Smooth muscle cell (in vitro differentiated cells): ENCODE results near the gene LMCD1. TPM values are rescaled to one million over a fixed set of nuclear protein-coding genes. Genes with fewer than 3 reads are reported as not detected.

Experiments used
- DNase-seq: peaks from one replicate; lab custom pipeline; 2025; ENCODE audit not compliant: unreplicated experiment; lab: John Stamatoyannopoulos, UW
- H2AFZ ChIP-seq: fragments of 200-600 bp; sonication (generic); 2 replicates; pipeline ENCODE4 v1.6.0; 2016; ENCODE audit warnings: antibody characterized with exemption, low read depth, mild to moderate bottlenecking
- H3F3A ChIP-seq: fragments of 200-600 bp; sonication (generic); 2 replicates; pipeline ENCODE4 v1.6.0; 2017; ENCODE audit warnings: antibody characterized with exemption, low read depth
- H3K27ac ChIP-seq: fragments of 200-600 bp; sonication (generic); 2 replicates; pipeline ENCODE4 v1.5.1; 2016; ENCODE audit warnings: low read depth, mild to moderate bottlenecking
- H3K27me3 ChIP-seq: fragments of 200-600 bp; sonication (generic); 2 replicates; pipeline ENCODE4 v1.6.1; 2016; ENCODE audit warnings: low read depth, mild to moderate bottlenecking
- H3K36me3 ChIP-seq: fragments of 200-600 bp; sonication (generic); 2 replicates; pipeline ENCODE4 v1.5.1; 2016; ENCODE audit warnings: low read depth
- H3K4me1 ChIP-seq: fragments of 200-600 bp; sonication (generic); 2 replicates; pipeline ENCODE4 v1.5.1; 2016; ENCODE audit warnings: low read depth
- H3K4me2 ChIP-seq: fragments of 200-600 bp; sonication (generic); 2 replicates; pipeline ENCODE4 v1.6.0; 2016; ENCODE audit warnings: mild to moderate bottlenecking
- H3K4me3 ChIP-seq: fragments of 200-600 bp; sonication (generic); 2 replicates; pipeline ENCODE4 v1.5.1; 2016; ENCODE audit warnings: mild to moderate bottlenecking
- H3K79me2 ChIP-seq: fragments of 200-600 bp; sonication (generic); 2 replicates; pipeline ENCODE4 v1.6.0; 2016; ENCODE audit warnings: low read depth, mild to moderate bottlenecking
- H3K9ac ChIP-seq: fragments of 200-600 bp; sonication (generic); 2 replicates; pipeline ENCODE4 v1.6.0; 2016; ENCODE audit warnings: low read depth
- H3K9me3 ChIP-seq: fragments of 200-600 bp; sonication (generic); replicated peaks from 2 replicates; pipeline ENCODE4 v1.5.1; 2016; ENCODE audit warnings: low read depth
- H4K20me1 ChIP-seq: fragments of 200-600 bp; sonication (generic); 2 replicates; pipeline ENCODE4 v1.6.0; 2016; ENCODE audit warnings: low read depth
- CTCF ChIP-seq: fragments of 200-600 bp; sonication (generic); IDR thresholded peaks from 2 replicates; pipeline ENCODE4 v1.5.1; 2017; ENCODE audit warnings: borderline replicate concordance, mild to moderate bottlenecking, antibody characterized with exemption; ENCODE audit not compliant: insufficient read depth, poor library complexity, severe bottlenecking
- WGBS: methylation state at CpG from one replicate; pipeline ENCODE4 v1.1.7; 2016; ENCODE audit warnings: low lambda C conversion rate; 5-methylcytosine and 5-hydroxymethylcytosine counted together
- polyA plus RNA-seq: library from polyadenylated mRNA; unstranded; fragments of >200 nt; fragmentation: Nextera tagmentation; extraction: Ambion mirVana; gene quantifications from 2 replicates; pipeline ENCODE4 v1.2.1, GENCODE V29; 2016
- total RNA-seq: library from RNA; depleted of rRNA; stranded (reverse); fragments of >200 nt; gene quantifications from 2 replicates; pipeline ENCODE4 v1.2.3, GENCODE V29; 2014

The LMCD1 gene
- total and polyA plus RNA-seq, 2 experiments from 2014 or later = 187 to 524 TPM

- Histone ChIP-seq H3K9ac (peak overlapping the region; percentile 25), H3K4me2 (peak overlapping the region; percentile 55), H4K20me1 (peaks cover 100% of the 10 kb centered on the region), H3F3A (peaks cover 56% of the 10 kb centered on the region), H3K9me3 (no peaks in the 10 kb centered on the region), H3K4me3 (no peak overlapping the region), H3K27ac (peak overlapping the region; percentile 78), H2AFZ (no peak overlapping the region), H3K79me2 (peaks cover 95% of the 10 kb centered on the region), H3K27me3 (no peaks in the 10 kb centered on the region), H3K36me3 (peaks cover 7% of the 10 kb centered on the region), H3K4me1 (peaks cover 30% of the 10 kb centered on the region)
- TF ChIP-seq CTCF = no peak
- 46% methylated on average over 9 of the region's 9 CpGs for WGBS
- DNase-seq = no peak
These were observed 27.6 kb downstream of the LMCD1 start for GRCh38 chr3:8529181-8529637.

GRCh38 chr3:8529738-8530525, 28.3 kb downstream of the LMCD1 start:
- Histone ChIP-seq H2AFZ (no peak overlapping the region), H3K4me3 (no peak overlapping the region), H3K4me1 (peaks cover 30% of the 10 kb centered on the region), H3K9ac (peak overlapping the region; percentile 23), H3K27ac (peak overlapping the region; percentile 78), H3K79me2 (peaks cover 93% of the 10 kb centered on the region), H3K4me2 (peak overlapping the region; percentile 55), H3K27me3 (no peaks in the 10 kb centered on the region), H3F3A (peaks cover 59% of the 10 kb centered on the region), H3K9me3 (no peaks in the 10 kb centered on the region), H3K36me3 (peaks cover 12% of the 10 kb centered on the region), H4K20me1 (peaks cover 100% of the 10 kb centered on the region)
- TF ChIP-seq CTCF = no peak
- no peak for DNase-seq
- 66% methylated on average over 12 of the region's 12 CpGs for WGBS

GRCh38 chr3:8530581-8530980, 29.0 kb downstream of the LMCD1 start:
- Histone ChIP-seq H4K20me1 (peaks cover 100% of the 10 kb centered on the region), H3K4me2 (peak overlapping the region; percentile 55), H3K4me3 (no peak overlapping the region), H3K9ac (peak overlapping the region; percentile 23), H3K36me3 (peaks cover 12% of the 10 kb centered on the region), H3K27me3 (no peaks in the 10 kb centered on the region), H3K9me3 (no peaks in the 10 kb centered on the region), H3K27ac (peak overlapping the region; percentile 78), H3K79me2 (peaks cover 93% of the 10 kb centered on the region), H3F3A (peaks cover 58% of the 10 kb centered on the region), H2AFZ (no peak overlapping the region), H3K4me1 (peaks cover 30% of the 10 kb centered on the region)
- WGBS = 88% methylated on average over 1 of the region's 1 CpG
- no peak for TF ChIP-seq CTCF
- no peak for DNase-seq
